PFSK-1 (cell line): ENCODE results near the gene MTMR2.

Experiments
- FOXP2 ChIP-seq: optimal IDR thresholded peaks from 2 replicates; pipeline ENCODE3; 2011; ENCODE audit warnings: borderline replicate concordance, control low read depth, inconsistent platforms; ENCODE audit not compliant: insufficient read depth; ENCODE audit errors: extremely low read length, extremely low read depth
- POLR2AphosphoS5 ChIP-seq: IDR thresholded peaks from 2 replicates; pipeline ENCODE4 v1.6.1; 2012; ENCODE audit warnings: low read depth, mild to moderate bottlenecking, control low read depth, low read length, moderate library complexity
- REST ChIP-seq, 2 experiments: IDR thresholded peaks; 2 replicates each; pipeline versions ENCODE4 v1.6.1 to v1.8.0; 2011 to 2012; ENCODE audit warnings: low read depth in 2 of 2, low read length in 2 of 2, control low read depth in 1 of 2, inconsistent platforms in 1 of 2, mild to moderate bottlenecking in 1 of 2, moderate library complexity in 1 of 2; ENCODE audit not compliant: insufficient read depth in 1 of 2
- SIN3A ChIP-seq: IDR thresholded peaks from 2 replicates; pipeline ENCODE4 v1.6.1; 2012; ENCODE audit warnings: mild to moderate bottlenecking, low read length, moderate library complexity, borderline replicate concordance; ENCODE audit not compliant: insufficient read depth
- TAF1 ChIP-seq: IDR thresholded peaks from 2 replicates; pipeline ENCODE4 v1.6.1; 2012; ENCODE audit warnings: low read length, control low read depth, borderline replicate concordance; ENCODE audit not compliant: insufficient read depth

GRCh38 chr11:95877291-95877690, 46.6 kb downstream of the MTMR2 start:
- TF ChIP-seq SIN3A (no peak), POLR2AphosphoS5 (no peak), REST (IDR thresholded peaks at IDR 0.05; ENCODE audit: insufficient read depth in 1 of 2, low read depth in 2 of 2, low read length in 2 of 2) (no peak), TAF1 (no peak), FOXP2 (no peak)
